Osteocyte (in vitro differentiated cells): ENCODE results near the gene FGF23. TPM values are rescaled to one million over a fixed set of nuclear protein-coding genes. Genes with fewer than 3 reads are reported as not detected.

Experiments
- DNase-seq: peaks from one replicate; pipeline ENCODE4 v3.0.0; 2021; ENCODE audit warnings: mixed read lengths; ENCODE audit not compliant: unreplicated experiment; ENCODE audit errors: extremely low spot score
- H3K27ac Mint-ChIP-seq: one replicate; pipeline ENCODE4 v1.8.0; 2021; ENCODE audit warnings: mild to moderate bottlenecking, mixed read lengths; ENCODE audit not compliant: unreplicated experiment
- H3K27me3 Mint-ChIP-seq: one replicate; pipeline ENCODE4 v1.8.0; 2021; ENCODE audit warnings: mixed read lengths; ENCODE audit not compliant: unreplicated experiment
- H3K36me3 Mint-ChIP-seq: one replicate; pipeline ENCODE4 v1.8.0; 2021; ENCODE audit warnings: mixed read lengths; ENCODE audit not compliant: unreplicated experiment
- H3K4me1 Mint-ChIP-seq: one replicate; pipeline ENCODE4 v1.8.0; 2021; ENCODE audit warnings: mixed read lengths; ENCODE audit not compliant: unreplicated experiment
- H3K4me3 Mint-ChIP-seq: one replicate; pipeline ENCODE4 v1.8.0; 2021; ENCODE audit warnings: mild to moderate bottlenecking, moderate library complexity, mixed read lengths; ENCODE audit not compliant: unreplicated experiment
- H3K9me3 Mint-ChIP-seq: one replicate; pipeline ENCODE4 v1.8.0; 2021; ENCODE audit warnings: mixed read lengths; ENCODE audit not compliant: unreplicated experiment
- total RNA-seq: library from RNA; stranded (reverse); gene quantifications from 2 replicates; pipeline ENCODE4 v1.2.1, GENCODE V29; 2021
- TF ChIP-seq, protein P1 (sequence below): fragments of 200-600 bp; sonication (generic); IDR thresholded peaks from 2 replicates; pipeline ENCODE4 v1.5.0; 2021; ENCODE audit warnings: antibody characterized with exemption, mild to moderate bottlenecking, moderate library complexity

FGF23 gene
- total RNA-seq, 1 donor from 2014 or later = not detected

DNA sequence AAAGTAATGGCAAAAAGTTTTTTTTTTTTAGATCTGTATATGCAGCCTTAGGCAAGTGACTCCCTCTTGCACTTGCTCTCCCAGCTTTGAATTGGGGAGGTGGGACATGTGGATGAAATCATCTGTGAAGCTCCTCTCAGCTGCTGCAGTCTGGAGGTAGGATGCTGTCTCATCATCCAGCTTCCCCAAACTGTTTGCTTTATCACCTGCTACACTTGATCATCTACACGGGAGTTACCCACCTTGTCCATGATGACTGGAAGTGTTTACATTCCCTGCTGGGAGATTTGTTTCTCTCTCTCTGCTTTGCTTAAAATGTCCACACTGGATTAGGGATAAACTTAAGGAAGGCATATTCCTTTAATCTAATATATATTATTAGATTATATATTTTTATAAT, 8.5 kb upstream of the FGF23 start:
- no peak overlapping the region for H3K27ac Mint-ChIP-seq
- H3K4me3 Mint-ChIP-seq = no peak overlapping the region
- TF ChIP-seq, protein P1, sequence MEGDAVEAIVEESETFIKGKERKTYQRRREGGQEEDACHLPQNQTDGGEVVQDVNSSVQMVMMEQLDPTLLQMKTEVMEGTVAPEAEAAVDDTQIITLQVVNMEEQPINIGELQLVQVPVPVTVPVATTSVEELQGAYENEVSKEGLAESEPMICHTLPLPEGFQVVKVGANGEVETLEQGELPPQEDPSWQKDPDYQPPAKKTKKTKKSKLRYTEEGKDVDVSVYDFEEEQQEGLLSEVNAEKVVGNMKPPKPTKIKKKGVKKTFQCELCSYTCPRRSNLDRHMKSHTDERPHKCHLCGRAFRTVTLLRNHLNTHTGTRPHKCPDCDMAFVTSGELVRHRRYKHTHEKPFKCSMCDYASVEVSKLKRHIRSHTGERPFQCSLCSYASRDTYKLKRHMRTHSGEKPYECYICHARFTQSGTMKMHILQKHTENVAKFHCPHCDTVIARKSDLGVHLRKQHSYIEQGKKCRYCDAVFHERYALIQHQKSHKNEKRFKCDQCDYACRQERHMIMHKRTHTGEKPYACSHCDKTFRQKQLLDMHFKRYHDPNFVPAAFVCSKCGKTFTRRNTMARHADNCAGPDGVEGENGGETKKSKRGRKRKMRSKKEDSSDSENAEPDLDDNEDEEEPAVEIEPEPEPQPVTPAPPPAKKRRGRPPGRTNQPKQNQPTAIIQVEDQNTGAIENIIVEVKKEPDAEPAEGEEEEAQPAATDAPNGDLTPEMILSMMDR = no peak
- H3K4me1 Mint-ChIP-seq = no peaks in the 10 kb centered on the region
- peaks cover 24% of the 10 kb centered on the region for H3K27me3 Mint-ChIP-seq
- H3K9me3 Mint-ChIP-seq = no peaks in the 10 kb centered on the region
- no peak for DNase-seq
- H3K36me3 Mint-ChIP-seq = no peaks in the 10 kb centered on the region

DNA sequence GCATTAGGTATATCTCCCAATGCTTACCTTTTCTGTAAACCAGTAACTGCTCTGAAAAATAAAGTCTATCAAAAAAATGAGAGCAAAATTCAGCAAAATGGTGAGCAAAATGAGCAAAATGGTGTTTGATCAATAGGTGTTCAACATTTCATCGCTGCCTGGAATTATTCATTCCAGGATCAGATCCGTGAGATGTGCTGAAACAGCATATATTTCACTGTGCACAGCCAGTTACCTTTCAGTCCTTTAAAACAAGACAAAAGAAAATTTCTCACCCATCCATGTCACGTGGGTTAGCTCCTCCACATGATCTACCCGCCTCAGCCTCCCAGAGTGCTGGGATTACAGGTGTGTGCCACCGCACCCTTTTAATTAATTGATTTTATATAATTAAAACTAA, 8.1 kb upstream of the FGF23 start:
- DNase-seq = peak; percentile 15
- TF ChIP-seq, protein P1 = no peak
- no peak overlapping the region for H3K4me3 Mint-ChIP-seq
- H3K9me3 Mint-ChIP-seq = no peaks in the 10 kb centered on the region
- H3K27me3 Mint-ChIP-seq = peaks cover 27% of the 10 kb centered on the region
- H3K27ac Mint-ChIP-seq = no peak overlapping the region
- H3K36me3 Mint-ChIP-seq = no peaks in the 10 kb centered on the region
- H3K4me1 Mint-ChIP-seq = no peaks in the 10 kb centered on the region

DNA sequence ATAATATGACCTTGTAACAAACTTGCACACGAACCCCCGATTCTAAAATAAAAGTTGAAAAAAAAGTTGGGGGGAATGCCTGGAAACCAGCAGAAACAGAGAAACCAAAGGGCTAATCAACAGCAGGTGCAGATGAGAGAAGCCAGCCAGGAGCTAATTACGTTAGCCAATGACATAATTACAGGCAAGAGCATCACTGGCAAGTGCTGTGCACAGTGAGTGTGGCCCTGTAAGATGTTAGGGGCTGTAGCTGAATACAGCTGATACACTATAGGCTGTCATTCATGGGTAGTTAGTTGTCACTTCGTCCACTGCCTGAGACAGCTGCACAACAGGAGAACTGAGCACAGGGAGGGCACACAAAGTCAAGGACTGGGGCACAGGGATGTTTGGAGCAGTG, 7.3 kb upstream of the FGF23 start:
- peak; percentile 21 for DNase-seq
- Mint-ChIP-seq H3K4me1 (no peaks in the 10 kb centered on the region), H3K4me3 (no peak overlapping the region), H3K9me3 (no peaks in the 10 kb centered on the region), H3K27ac (no peak overlapping the region), H3K27me3 (peaks cover 31% of the 10 kb centered on the region), H3K36me3 (no peaks in the 10 kb centered on the region)
- TF ChIP-seq, protein P1 = no peak

DNA sequence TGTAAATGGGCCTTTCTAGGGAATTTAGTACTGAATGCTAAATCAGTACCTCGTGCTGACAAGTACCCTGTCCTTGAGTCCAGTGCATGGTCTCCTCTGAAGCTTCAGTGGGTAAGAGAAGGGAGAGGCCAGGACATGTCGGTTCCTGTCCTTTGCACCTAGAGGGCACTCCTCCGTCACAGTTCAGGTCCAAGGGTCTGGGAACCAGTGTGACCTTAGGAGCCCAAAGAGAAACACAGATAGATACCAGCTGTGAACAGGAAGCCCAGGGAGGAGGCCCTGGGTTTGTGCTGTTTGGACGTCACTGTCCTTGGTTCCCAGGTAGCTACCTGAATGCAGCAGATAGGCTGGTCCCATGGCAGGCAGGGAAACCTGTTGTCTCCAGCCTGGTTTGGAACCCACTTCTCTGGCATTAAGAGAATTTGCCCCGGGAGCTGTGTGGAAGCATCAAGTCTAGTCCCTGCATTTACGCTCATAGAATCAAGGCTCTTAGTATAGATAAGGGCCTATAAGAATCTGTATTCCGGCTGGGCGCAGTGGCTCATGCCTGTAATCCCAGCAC, 3.9 kb upstream of the FGF23 start:
- H3K9me3 Mint-ChIP-seq = no peaks in the 10 kb centered on the region
- no peaks in the 10 kb centered on the region for H3K36me3 Mint-ChIP-seq
- no peak overlapping the region for H3K27ac Mint-ChIP-seq

DNA sequence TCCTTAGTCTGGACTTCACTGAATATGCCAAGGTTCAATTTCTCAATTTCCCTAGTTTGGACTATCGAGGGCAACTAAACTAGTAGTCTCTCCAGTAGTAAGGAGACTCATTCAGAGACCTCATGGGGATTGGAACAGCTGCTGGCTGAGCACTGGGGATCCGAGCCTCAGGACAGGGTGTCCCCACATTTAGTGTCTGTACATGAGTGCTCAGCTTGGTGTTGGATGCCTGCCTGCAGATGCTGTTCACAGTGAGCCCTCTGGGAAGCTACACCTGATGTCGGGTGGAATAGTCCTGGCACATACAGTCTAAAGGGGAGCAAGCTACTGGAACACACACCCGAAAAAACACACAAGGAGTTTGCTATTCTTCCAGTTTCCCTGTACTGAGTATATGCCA, 820 bp upstream of the FGF23 start:
- no peak overlapping the region for H3K27ac Mint-ChIP-seq
- no peak for DNase-seq
- H3K27me3 Mint-ChIP-seq = peaks cover 39% of the 10 kb centered on the region
- no peaks in the 10 kb centered on the region for H3K36me3 Mint-ChIP-seq
- no peak overlapping the region for H3K4me3 Mint-ChIP-seq
- H3K4me1 Mint-ChIP-seq = no peaks in the 10 kb centered on the region
- TF ChIP-seq, protein P1 = no peak
- no peaks in the 10 kb centered on the region for H3K9me3 Mint-ChIP-seq

More for the DNA sequence above, 3.9 kb upstream of the FGF23 start:
- TF ChIP-seq, protein P1 = no peak
- Mint-ChIP-seq H3K4me1 (no peaks in the 10 kb centered on the region), H3K4me3 (no peak overlapping the region), H3K27me3 (peaks cover 44% of the 10 kb centered on the region)
- no peak for DNase-seq
